HFFc6 (cell line): Measurements from ENCODE around the gene ZNHIT6. TPM values are rescaled to one million over a fixed set of nuclear protein-coding genes. Genes with fewer than 3 reads are reported as not detected.
A peak's percentile ranks its signal among the peaks of the same experiment; 100 is the strongest.

Experiments
- DNase-seq: peaks from one replicate; pipeline ENCODE4 v3.0.0-alpha.2; 2018
- H3K27ac Mint-ChIP-seq: 2 replicates; pipeline ENCODE4 v1.8.0; 2020; ENCODE audit warnings: mild to moderate bottlenecking, mixed read lengths
- H3K27me3 Mint-ChIP-seq: 2 replicates; pipeline ENCODE4 v1.8.0; 2021; ENCODE audit warnings: mild to moderate bottlenecking, moderate library complexity, mixed read lengths; ENCODE audit not compliant: insufficient read depth
- H3K36me3 Mint-ChIP-seq: 2 replicates; pipeline ENCODE4 v1.8.0; 2021; ENCODE audit warnings: low read depth, mixed read lengths
- H3K4me1 Mint-ChIP-seq: 2 replicates; pipeline ENCODE4 v1.8.0; 2020; ENCODE audit warnings: low read depth, mixed read lengths
- H3K4me3 Mint-ChIP-seq: 2 replicates; pipeline ENCODE4 v1.8.0; 2020; ENCODE audit warnings: mild to moderate bottlenecking, moderate library complexity, mixed read lengths
- H3K9me3 Mint-ChIP-seq: 2 replicates; pipeline ENCODE4 v1.8.0; 2020; ENCODE audit warnings: mild to moderate bottlenecking, mixed read lengths
- total RNA-seq, 6 experiments: library from RNA; stranded (reverse); fragmentation: NEBNext Ultra II Directional; extraction: Animal tissue kit (Norgen Biotek cat#: 25700); gene quantifications; 2 replicates in 1 of 6; 3 replicates in 5 of 6; pipeline ENCODE4 v1.2.3, GENCODE V29; 2021
- TF ChIP-seq, protein P1 (sequence below): fragments of 200-600 bp; sonication (generic); IDR thresholded peaks from 2 replicates; pipeline ENCODE4 v1.5.0; 2021; ENCODE audit warnings: antibody characterized with exemption, mild to moderate bottlenecking

The ZNHIT6 gene
- total RNA-seq, 6 experiments from 2014 or later, result 21.5 to 25.9 (median 23.6) TPM

DNA sequence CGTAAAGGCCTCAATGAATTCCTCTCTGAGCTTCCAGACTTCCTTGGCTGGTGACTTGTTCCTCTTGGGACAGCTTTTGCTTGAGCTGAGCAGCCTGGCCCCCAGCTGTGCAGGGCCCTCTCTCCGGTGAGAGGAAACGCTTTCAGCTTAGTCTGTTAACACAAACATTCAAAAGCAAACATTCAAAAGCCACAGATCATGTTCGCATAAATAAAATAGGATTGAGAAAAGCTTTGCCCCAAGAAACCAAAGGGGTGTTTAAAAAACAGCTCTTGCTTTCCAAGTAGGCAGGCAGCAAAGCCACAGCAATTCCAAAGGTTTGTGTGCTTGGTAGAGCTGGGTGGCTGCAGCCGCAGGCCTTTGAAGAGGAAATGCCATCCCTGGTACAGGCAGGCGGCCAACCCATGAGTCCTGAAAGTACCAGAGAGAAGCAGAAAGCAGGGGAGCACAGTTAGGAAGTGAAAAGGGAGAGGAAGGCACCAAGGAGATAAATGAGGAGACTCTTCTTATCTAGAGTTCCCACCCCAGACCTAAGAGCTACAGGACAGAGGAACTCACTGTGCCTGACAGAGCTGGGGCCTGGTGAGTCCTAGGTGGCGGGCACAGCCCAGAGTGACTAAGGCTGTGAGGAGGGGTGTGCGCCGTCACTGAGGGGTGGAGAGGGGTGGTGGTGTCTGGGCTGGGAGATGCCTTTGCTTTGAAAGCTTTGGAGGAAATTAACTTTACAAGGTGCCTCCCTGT is 79.3 kb downstream of the ZNHIT6 start:
- peak overlapping the region; percentile 96 for H3K27ac Mint-ChIP-seq
- H3K4me1 Mint-ChIP-seq, result peaks cover 43% of the 10 kb centered on the region
- H3K36me3 Mint-ChIP-seq, result peaks cover 24% of the 10 kb centered on the region
- H3K9me3 Mint-ChIP-seq, result no peaks in the 10 kb centered on the region
- TF ChIP-seq, protein P1, sequence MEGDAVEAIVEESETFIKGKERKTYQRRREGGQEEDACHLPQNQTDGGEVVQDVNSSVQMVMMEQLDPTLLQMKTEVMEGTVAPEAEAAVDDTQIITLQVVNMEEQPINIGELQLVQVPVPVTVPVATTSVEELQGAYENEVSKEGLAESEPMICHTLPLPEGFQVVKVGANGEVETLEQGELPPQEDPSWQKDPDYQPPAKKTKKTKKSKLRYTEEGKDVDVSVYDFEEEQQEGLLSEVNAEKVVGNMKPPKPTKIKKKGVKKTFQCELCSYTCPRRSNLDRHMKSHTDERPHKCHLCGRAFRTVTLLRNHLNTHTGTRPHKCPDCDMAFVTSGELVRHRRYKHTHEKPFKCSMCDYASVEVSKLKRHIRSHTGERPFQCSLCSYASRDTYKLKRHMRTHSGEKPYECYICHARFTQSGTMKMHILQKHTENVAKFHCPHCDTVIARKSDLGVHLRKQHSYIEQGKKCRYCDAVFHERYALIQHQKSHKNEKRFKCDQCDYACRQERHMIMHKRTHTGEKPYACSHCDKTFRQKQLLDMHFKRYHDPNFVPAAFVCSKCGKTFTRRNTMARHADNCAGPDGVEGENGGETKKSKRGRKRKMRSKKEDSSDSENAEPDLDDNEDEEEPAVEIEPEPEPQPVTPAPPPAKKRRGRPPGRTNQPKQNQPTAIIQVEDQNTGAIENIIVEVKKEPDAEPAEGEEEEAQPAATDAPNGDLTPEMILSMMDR, result no peak
- H3K27me3 Mint-ChIP-seq, result no peaks in the 10 kb centered on the region; the same call in 1 of the 2 replicates
- peak overlapping the region; percentile 82 for H3K4me3 Mint-ChIP-seq
- DNase-seq, result peak; percentile 73

DNA sequence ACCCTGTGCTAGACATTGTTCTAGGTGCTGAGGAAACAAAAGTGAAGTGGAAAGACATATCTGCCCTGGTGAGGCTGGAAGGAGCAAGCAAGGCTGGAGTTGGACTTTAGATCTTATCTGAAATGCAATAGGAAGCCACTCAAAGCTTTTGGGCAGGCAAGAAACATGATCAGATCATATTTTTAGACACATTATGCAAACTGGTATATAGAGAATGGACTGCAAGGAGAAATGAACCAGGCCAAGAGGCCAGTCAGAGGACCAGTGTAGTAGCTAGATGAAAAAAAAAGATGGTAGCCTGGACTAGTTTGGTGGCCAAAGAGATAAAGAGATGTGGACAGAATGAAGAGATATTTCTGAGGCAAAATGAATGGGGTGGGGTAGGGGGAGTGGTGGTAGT is 81.4 kb downstream of the ZNHIT6 start:
- no peak for DNase-seq
- peak overlapping the region; percentile 30; the same call in 1 of the 2 replicates for H3K27ac Mint-ChIP-seq
- TF ChIP-seq, protein P1, result no peak
- no peak overlapping the region for H3K4me3 Mint-ChIP-seq
- H3K27me3 Mint-ChIP-seq, result no peaks in the 10 kb centered on the region
- H3K36me3 Mint-ChIP-seq, result peaks cover 39% of the 10 kb centered on the region
- peaks cover 7% of the 10 kb centered on the region for H3K9me3 Mint-ChIP-seq
- peaks cover 63% of the 10 kb centered on the region for H3K4me1 Mint-ChIP-seq

DNA sequence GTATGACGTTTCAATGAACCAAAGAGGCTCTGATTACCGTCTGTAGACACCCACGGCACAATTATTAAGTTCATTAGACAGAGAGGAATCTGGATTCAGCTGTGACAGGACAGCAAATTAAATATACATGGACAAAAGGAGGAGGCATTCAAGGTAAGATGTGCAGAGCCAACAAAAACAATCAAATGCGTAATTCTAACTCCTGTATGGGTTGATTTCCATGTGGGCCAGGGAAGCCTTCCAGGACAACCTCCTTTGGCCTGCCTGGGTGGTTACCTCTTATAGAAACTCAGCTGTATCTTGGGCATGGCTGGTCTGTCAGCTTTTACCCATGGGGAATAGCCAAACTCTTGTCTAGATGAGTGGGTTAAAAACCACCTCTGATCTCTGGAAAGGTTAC is 83.9 kb downstream of the ZNHIT6 start:
- H3K4me3 Mint-ChIP-seq, result no peak overlapping the region
- H3K27ac Mint-ChIP-seq, result no peak overlapping the region
- peaks cover 52% of the 10 kb centered on the region for H3K4me1 Mint-ChIP-seq
- peaks cover 23% of the 10 kb centered on the region for H3K9me3 Mint-ChIP-seq
- no peak for DNase-seq
- TF ChIP-seq, protein P1, result no peak
- peaks cover 59% of the 10 kb centered on the region for H3K36me3 Mint-ChIP-seq
- H3K27me3 Mint-ChIP-seq, result no peaks in the 10 kb centered on the region

DNA sequence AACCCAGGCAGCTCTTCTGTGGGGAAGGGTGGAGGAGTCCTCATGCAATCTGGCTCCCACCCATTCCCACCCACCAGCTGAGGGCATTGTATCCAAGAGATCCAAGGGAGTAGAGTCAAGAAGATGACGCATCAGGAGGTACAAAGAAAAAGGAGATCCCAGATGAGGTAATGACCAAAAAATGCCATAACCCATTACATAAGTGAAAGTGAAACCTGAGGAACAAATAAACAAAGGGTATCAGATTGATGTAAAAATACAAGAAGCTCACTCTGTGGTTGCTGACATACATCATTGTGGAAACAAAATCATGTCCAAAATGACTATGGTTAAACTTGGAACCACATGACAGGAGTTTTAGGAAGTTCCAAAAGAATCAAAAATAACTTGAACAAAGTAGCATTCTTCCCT is 85.2 kb downstream of the ZNHIT6 start:
- H3K4me1 Mint-ChIP-seq, result peaks cover 42% of the 10 kb centered on the region
- TF ChIP-seq, protein P1, result no peak

DNA sequence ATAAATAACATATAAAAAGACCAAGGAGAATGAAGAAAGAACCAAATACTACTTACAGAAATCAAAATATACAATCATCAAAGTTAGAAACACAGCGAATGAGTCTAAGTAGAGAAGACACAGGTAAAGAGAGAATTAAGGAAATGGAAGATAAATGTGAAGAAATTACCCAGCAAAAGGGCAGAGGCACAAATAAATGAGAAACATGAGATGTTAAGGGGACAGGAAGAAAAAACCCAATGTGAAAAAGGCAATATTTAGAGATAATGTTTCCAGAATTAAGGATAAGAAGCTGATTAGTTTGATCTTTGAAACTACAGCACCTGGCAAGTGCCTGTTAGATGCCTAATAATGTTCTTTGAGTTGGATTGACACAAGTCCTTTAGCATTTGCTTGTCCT is 86.8 kb downstream of the ZNHIT6 start:
- TF ChIP-seq, protein P1, result no peak
- Mint-ChIP-seq H3K27ac (no peak overlapping the region), H3K27me3 (no peaks in the 10 kb centered on the region), H3K9me3 (peaks cover 23% of the 10 kb centered on the region), H3K36me3 (peaks cover 54% of the 10 kb centered on the region), H3K4me3 (no peak overlapping the region), H3K4me1 (peaks cover 42% of the 10 kb centered on the region)
- DNase-seq, result no peak

More for the DNA sequence above, 85.2 kb downstream of the ZNHIT6 start:
- H3K27ac Mint-ChIP-seq, result peak overlapping the region; percentile 64
- no peaks in the 10 kb centered on the region for H3K27me3 Mint-ChIP-seq
- H3K36me3 Mint-ChIP-seq, result peaks cover 65% of the 10 kb centered on the region
- peak overlapping the region; percentile 54; the same call in 1 of the 2 replicates for H3K4me3 Mint-ChIP-seq
- H3K9me3 Mint-ChIP-seq, result peaks cover 23% of the 10 kb centered on the region
- peak; percentile 50 for DNase-seq
